Esophagus muscularis mucosa (tissue), 4 donors: ENCODE measurements around the gene NCOA1. TPM values are rescaled to one million over a fixed set of nuclear protein-coding genes. Genes with fewer than 3 reads are reported as not detected.

ENCODE experiments used
- DNase-seq: peaks from one replicate; pipeline ENCODE4 v3.0.0-alpha.2; 2017; ENCODE audit errors: extremely low spot score
- H3K27ac ChIP-seq, 4 donors: fragments of 200-600 bp; sonication (generic); replicated peaks in 1 of 4; 1 replicate in 3 of 4; 2 replicates in 1 of 4; pipeline ENCODE4 v1.5.1; 2016 to 2019; ENCODE audit warnings: mild to moderate bottlenecking in 1 of 4
- H3K27me3 ChIP-seq, 4 donors: fragments of 200-600 bp; sonication (generic); one replicate each; pipeline versions ENCODE4 v1.5.1 to v1.6.0; 2016 to 2019
- H3K36me3 ChIP-seq, 4 donors: fragments of 200-600 bp; sonication (generic); one replicate each; pipeline ENCODE4 v1.5.1; 2016 to 2019
- H3K4me1 ChIP-seq, 4 donors: fragments of 200-600 bp; sonication (generic); one replicate each; pipeline ENCODE4 v1.5.1; 2016 to 2019
- H3K4me3 ChIP-seq, 4 donors: fragments of 200-600 bp; sonication (generic); 1 replicate in 2 of 4; 2 replicates in 2 of 4; pipeline ENCODE4 v1.5.1; 2016 to 2019; ENCODE audit warnings: mild to moderate bottlenecking in 4 of 4, moderate library complexity in 1 of 4
- H3K9me3 ChIP-seq, 4 donors: fragments of 200-600 bp; sonication (generic); 1 replicate in 3 of 4; 2 replicates in 1 of 4; pipeline ENCODE4 v1.5.1; 2016 to 2019
- EP300 ChIP-seq: sonication (generic); formaldehyde crosslinking; IDR thresholded peaks from one replicate; pipeline ENCODE4 v1.6.1; 2017; ENCODE audit warnings: antibody characterized with exemption
- POLR2A ChIP-seq: fragments of 450-650 bp; IDR thresholded peaks from one replicate; pipeline ENCODE4 v1.6.1; 2017; ENCODE audit warnings: antibody characterized with exemption, moderate library complexity, mild to moderate bottlenecking, low read depth
- POLR2AphosphoS5 ChIP-seq, 2 donors: sonication (generic); formaldehyde crosslinking; IDR thresholded peaks; one replicate each; pipeline ENCODE4 v1.6.1; 2017; ENCODE audit warnings: antibody characterized with exemption in 2 of 2
- WGBS: methylation state at CpG from one replicate; pipeline ENCODE4 v1.1.5; 2018; 5-methylcytosine and 5-hydroxymethylcytosine counted together
- intact Hi-C: fragments of 100-400 bp; cut with DNase I; formaldehyde crosslinking; loops from one replicate; pipeline ENCODE4 v1.15.1; 2023
- total RNA-seq, 4 donors: library from RNA; depleted of rRNA; stranded (reverse); fragments of >200 nt; gene quantifications; one replicate each; pipeline versions ENCODE4 v1.1.0 to v1.2.1, GENCODE V29; 2016
- TF ChIP-seq, protein P1 (sequence below), 3 experiments: fragments of 200-600 bp in 2 of 3; fragments of 450-650 bp in 1 of 3; sonication (generic) in 2 of 3; IDR thresholded peaks; one replicate each; pipeline ENCODE4 v1.5.1; 2017 to 2019; ENCODE audit warnings: antibody characterized with exemption in 3 of 3, mild to moderate bottlenecking in 2 of 3, moderate library complexity in 1 of 3

The NCOA1 gene
- total RNA-seq, 4 donors from 2014 or later, result 43.9 to 49.4 (median 47.3) TPM

DNA sequence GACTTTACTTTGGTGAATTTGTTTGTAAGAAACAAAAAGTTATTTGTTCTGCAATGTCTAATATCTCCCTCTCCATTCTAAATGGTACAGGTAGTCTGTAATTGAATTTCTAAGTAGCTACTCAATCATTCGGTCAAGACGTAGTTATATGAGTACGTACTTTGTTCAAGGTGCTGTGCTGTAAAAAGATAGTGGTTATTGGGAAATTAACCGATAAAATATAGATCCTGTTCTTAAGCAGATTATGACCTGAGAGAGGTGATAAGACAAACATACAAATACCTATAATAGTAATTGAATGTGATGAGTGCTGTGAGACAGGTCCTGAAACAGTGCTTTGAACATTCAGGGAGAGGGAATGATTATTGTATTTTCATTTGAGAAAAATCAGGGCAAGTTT lies 7.1 kb downstream of the NCOA1 start:
- Histone ChIP-seq H3K36me3 (no peaks in the 10 kb centered on the region), H3K27ac (no peak overlapping the region), H3K27me3 (no peaks in the 10 kb centered on the region), H3K4me3 (no peak overlapping the region), H3K4me1 (peaks cover 19 to 93% (median 74%) of the 10 kb centered on the region in 4 donors), H3K9me3 (no peaks in the 10 kb centered on the region)
- DNase-seq, result no peak
- TF ChIP-seq POLR2AphosphoS5 (IDR thresholded peaks at IDR 0.05) (no peak), EP300 (no peak), POLR2A (no peak)
- TF ChIP-seq, protein P1, sequence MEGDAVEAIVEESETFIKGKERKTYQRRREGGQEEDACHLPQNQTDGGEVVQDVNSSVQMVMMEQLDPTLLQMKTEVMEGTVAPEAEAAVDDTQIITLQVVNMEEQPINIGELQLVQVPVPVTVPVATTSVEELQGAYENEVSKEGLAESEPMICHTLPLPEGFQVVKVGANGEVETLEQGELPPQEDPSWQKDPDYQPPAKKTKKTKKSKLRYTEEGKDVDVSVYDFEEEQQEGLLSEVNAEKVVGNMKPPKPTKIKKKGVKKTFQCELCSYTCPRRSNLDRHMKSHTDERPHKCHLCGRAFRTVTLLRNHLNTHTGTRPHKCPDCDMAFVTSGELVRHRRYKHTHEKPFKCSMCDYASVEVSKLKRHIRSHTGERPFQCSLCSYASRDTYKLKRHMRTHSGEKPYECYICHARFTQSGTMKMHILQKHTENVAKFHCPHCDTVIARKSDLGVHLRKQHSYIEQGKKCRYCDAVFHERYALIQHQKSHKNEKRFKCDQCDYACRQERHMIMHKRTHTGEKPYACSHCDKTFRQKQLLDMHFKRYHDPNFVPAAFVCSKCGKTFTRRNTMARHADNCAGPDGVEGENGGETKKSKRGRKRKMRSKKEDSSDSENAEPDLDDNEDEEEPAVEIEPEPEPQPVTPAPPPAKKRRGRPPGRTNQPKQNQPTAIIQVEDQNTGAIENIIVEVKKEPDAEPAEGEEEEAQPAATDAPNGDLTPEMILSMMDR (IDR thresholded peaks at IDR 0.05), result no peak
- WGBS, result 88% methylated on average over 4 of the region's 4 CpGs
- intact Hi-C loops, result loop anchor here (5.0 kb wide), 1 partner anchor 66 kb away; no protein-coding TSS in a partner anchor

DNA sequence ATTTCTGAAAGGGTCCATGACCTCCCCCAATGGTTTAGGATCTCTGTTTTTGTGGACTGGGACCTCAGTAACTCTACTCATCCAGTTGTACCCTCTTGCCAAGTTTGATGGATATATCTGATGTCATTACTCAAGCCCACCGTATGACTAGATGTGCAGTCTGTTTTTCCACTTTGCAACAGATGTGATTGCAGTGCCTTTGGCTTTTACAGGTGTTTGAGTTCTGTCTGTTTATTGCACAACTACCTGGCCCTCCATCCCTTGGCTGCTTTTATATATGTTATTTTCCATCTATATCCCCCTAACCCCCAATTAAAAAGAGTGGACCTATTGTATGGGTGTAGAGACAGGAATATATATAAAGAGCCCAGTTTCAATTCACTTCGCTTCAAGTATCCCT lies 10.8 kb downstream of the NCOA1 start:
- intact Hi-C loops, result loop anchor here (10.0 kb wide), 1 partner anchor 203 kb away; no protein-coding TSS in a partner anchor
- Histone ChIP-seq H3K4me3 (no peak overlapping the region), H3K27ac (no peak overlapping the region), H3K9me3 (no peaks in the 10 kb centered on the region), H3K27me3 (no peaks in the 10 kb centered on the region), H3K36me3 (no peaks in the 10 kb centered on the region), H3K4me1 (peaks cover 25 to 80% (median 66%) of the 10 kb centered on the region in 4 donors)
- WGBS, result 76% methylated on average over 2 of the region's 2 CpGs
- DNase-seq, result no peak
- TF ChIP-seq, protein P1 (IDR thresholded peaks at IDR 0.05), result no peak
- TF ChIP-seq EP300 (no peak), POLR2AphosphoS5 (IDR thresholded peaks at IDR 0.05) (no peak), POLR2A (no peak)

DNA sequence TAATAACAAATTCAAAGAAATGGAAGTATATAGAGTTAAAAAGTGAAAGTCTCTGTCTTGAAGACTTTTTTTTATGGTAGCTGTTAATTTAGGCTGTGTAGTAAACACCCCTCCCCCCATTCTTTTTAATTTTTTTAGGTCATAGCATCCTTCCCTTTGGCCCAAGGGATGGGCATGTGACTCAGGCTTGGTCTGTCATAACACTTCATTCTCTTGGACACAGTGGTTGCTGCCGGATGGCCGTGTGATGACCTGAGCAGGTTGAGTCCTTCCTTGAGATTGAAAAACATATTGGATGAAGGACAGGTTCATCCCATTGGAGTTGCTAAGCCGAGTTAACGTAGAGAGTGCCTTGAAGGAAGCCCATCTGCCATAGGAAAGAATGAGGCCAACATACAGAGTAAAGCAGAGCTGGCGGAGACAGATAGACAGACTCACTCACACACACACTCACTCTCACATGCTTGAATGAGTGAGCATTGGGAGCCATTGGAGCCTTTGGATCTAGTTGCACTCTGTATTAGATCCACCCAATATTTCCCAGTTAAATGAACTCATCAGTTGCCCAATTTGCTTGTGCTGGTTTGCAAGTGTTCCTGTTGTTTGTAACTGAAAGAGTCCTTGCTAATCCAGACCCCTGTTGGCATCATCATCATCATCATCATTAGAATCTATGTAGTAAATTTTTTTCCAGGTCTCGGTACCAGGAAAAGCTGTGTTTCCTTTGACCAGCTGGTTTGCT lies 14.7 kb downstream of the NCOA1 start:
- no peak for DNase-seq
- Histone ChIP-seq H3K27ac (no peak overlapping the region), H3K36me3 (no peaks in the 10 kb centered on the region), H3K9me3 (no peaks in the 10 kb centered on the region), H3K4me3 (no peak overlapping the region), H3K4me1 (peaks cover 29 to 74% (median 67%) of the 10 kb centered on the region in 4 donors), H3K27me3 (no peaks in the 10 kb centered on the region)
- 90% methylated on average over 6 of the region's 6 CpGs for WGBS
- intact Hi-C loops, result loop anchor here (10.0 kb wide), 1 partner anchor 199 kb away; no protein-coding TSS in a partner anchor
- TF ChIP-seq POLR2AphosphoS5 (IDR thresholded peaks at IDR 0.05), result no peak
- TF ChIP-seq EP300, result no peak
- TF ChIP-seq, protein P1 (IDR thresholded peaks at IDR 0.05), result no peak
- no peak for TF ChIP-seq POLR2A

DNA sequence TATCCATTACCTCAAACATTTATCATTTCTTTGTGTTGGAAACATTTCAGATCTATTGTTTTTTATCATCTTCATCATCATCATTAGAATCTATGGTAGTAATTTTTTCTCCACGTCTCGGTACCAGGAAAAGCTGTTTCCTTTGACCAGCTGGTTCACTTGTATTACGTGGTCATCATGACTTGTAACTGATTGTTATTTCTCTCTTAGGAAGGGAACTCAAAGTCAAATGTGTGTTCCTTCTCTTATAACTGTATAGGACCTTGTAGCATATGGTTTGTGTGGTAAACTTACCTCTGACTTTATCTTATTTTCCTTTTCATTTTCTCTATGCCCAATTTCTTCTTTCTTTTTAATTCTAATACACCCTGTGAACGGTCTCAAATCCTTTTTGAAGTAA lies 16.5 kb downstream of the NCOA1 start:
- H3K9me3 ChIP-seq, result no peaks in the 10 kb centered on the region
- intact Hi-C loops, result loop anchor here (10.0 kb wide), 1 partner anchor 197 kb away; no protein-coding TSS in a partner anchor
- WGBS, result 63% methylated on average over 4 of the region's 4 CpGs
- peaks cover 41 to 75% (median 72%) of the 10 kb centered on the region in 4 donors for H3K4me1 ChIP-seq
- no peak overlapping the region for H3K27ac ChIP-seq
- no peak for DNase-seq
- no peak for TF ChIP-seq EP300
- TF ChIP-seq POLR2A, result no peak
- TF ChIP-seq POLR2AphosphoS5 (IDR thresholded peaks at IDR 0.05), result no peak
- TF ChIP-seq, protein P1 (IDR thresholded peaks at IDR 0.05), result no peak
- no peaks in the 10 kb centered on the region for H3K36me3 ChIP-seq
- H3K27me3 ChIP-seq, result no peaks in the 10 kb centered on the region
- no peak overlapping the region for H3K4me3 ChIP-seq
